ENCODE data around the gene RNPEPL1. TPM values are rescaled to one million over a fixed set of nuclear protein-coding genes. Genes with fewer than 3 reads are reported as not detected.

RNPEPL1 gene
- total RNA-seq, 1 donor from 2014 or later = 119 TPM

GRCh38 chr2:240589850-240590525 lies 21.7 kb downstream of the RNPEPL1 start:
- intact Hi-C loops (cut with micrococcal nuclease) = loop anchor here (5.0 kb wide), 1 partner anchor 78 kb away; no protein-coding TSS in a partner anchor

- intact Hi-C loops (cut with micrococcal nuclease) = no loop called here
Observed at GRCh38 chr2:240590681-240591111, 22.4 kb downstream of the RNPEPL1 start.

GRCh38 chr2:240591226-240591625 lies 22.9 kb downstream of the RNPEPL1 start:
- intact Hi-C loops (cut with micrococcal nuclease) = no loop called here

GRCh38 chr2:240591784-240592183 lies 23.5 kb downstream of the RNPEPL1 start:
- intact Hi-C loops (cut with micrococcal nuclease) = no loop called here

GRCh38 chr2:240593026-240593702 lies 24.9 kb downstream of the RNPEPL1 start:
- intact Hi-C loops (cut with micrococcal nuclease) = no loop called here

- intact Hi-C loops (cut with micrococcal nuclease) = no loop called here
Observed at GRCh38 chr2:240593703-240594451, 25.6 kb downstream of the RNPEPL1 start.

- intact Hi-C loops (cut with micrococcal nuclease) = no loop called here
Observed at GRCh38 chr2:240594511-240595380, 26.5 kb downstream of the RNPEPL1 start.

GRCh38 chr2:240595381-240596079 lies 27.2 kb downstream of the RNPEPL1 start:
- intact Hi-C loops (cut with micrococcal nuclease) = no loop called here

- intact Hi-C loops (cut with micrococcal nuclease) = no loop called here
Observed at GRCh38 chr2:240596080-240596460, 27.8 kb downstream of the RNPEPL1 start.

- intact Hi-C loops (cut with micrococcal nuclease) = no loop called here
Observed at GRCh38 chr2:240596491-240596931, 28.2 kb downstream of the RNPEPL1 start.

- intact Hi-C loops (cut with micrococcal nuclease) = no loop called here
Observed at GRCh38 chr2:240597054-240597418, 28.8 kb downstream of the RNPEPL1 start.

- intact Hi-C loops (cut with micrococcal nuclease) = no loop called here
Observed at GRCh38 chr2:240597419-240598181, 29.3 kb downstream of the RNPEPL1 start.

GRCh38 chr2:240598311-240598911 lies 30.1 kb downstream of the RNPEPL1 start:
- intact Hi-C loops (cut with micrococcal nuclease) = no loop called here

GRCh38 chr2:240599141-240599583 lies 30.9 kb downstream of the RNPEPL1 start:
- intact Hi-C loops (cut with micrococcal nuclease) = no loop called here

GRCh38 chr2:240600451-240600961 lies 32.2 kb downstream of the RNPEPL1 start:
- intact Hi-C loops (cut with micrococcal nuclease) = no loop called here

- intact Hi-C loops (cut with micrococcal nuclease) = no loop called here
Observed at GRCh38 chr2:240601061-240601830, 33.0 kb downstream of the RNPEPL1 start.

- intact Hi-C loops (cut with micrococcal nuclease) = no loop called here
Observed at GRCh38 chr2:240601831-240602160, 33.5 kb downstream of the RNPEPL1 start.

GRCh38 chr2:240602266-240603050 lies 34.2 kb downstream of the RNPEPL1 start:
- intact Hi-C loops (cut with micrococcal nuclease) = no loop called here
